Tibial nerve (tissue), 4 donors: ENCODE results near the gene ISG20. TPM values are rescaled to one million over a fixed set of nuclear protein-coding genes. Genes with fewer than 3 reads are reported as not detected.
"Not testable (repeated sequence)": the region's sequence is repeated elsewhere in the genome, so short reads cannot be mapped to it uniquely, and the experiment has no call there.

Experiments used
- DNase-seq, 2 donors: peaks; one replicate each; pipeline ENCODE4 v3.0.0-alpha.2; 2019; ENCODE audit warnings: low spot score in 2 of 2
- H3K27ac ChIP-seq, 4 donors: fragments of 200-600 bp; sonication (generic) in 3 of 4; one replicate each; pipeline ENCODE4 v1.5.1; 2017 to 2019; ENCODE audit warnings: mild to moderate bottlenecking in 1 of 4
- H3K27me3 ChIP-seq, 2 donors: fragments of 200-600 bp; sonication (generic) in 1 of 2; one replicate each; pipeline versions ENCODE4 v1.5.1 to v1.6.0; 2017 to 2019
- H3K36me3 ChIP-seq, 3 donors: fragments of 200-600 bp; sonication (generic); one replicate each; pipeline ENCODE4 v1.5.1; 2018 to 2019
- H3K4me1 ChIP-seq, 4 donors: fragments of 200-600 bp; sonication (generic) in 3 of 4; one replicate each; pipeline ENCODE4 v1.5.1; 2017 to 2019
- H3K4me3 ChIP-seq, 4 donors: fragments of 200-600 bp; sonication (generic) in 3 of 4; one replicate each; pipeline ENCODE4 v1.5.1; 2017 to 2019; ENCODE audit warnings: mild to moderate bottlenecking in 1 of 4, moderate library complexity in 1 of 4
- H3K9me3 ChIP-seq, 4 donors: fragments of 200-600 bp; sonication (generic) in 3 of 4; one replicate each; pipeline ENCODE4 v1.5.1; 2017 to 2019
- CTCF ChIP-seq, 5 experiments: fragments of 200-600 bp in 3 of 5; fragments of 450-650 bp in 2 of 5; sonication (generic) in 3 of 5; IDR thresholded peaks; one replicate each; pipeline ENCODE4 v1.5.1; 2016 to 2019; ENCODE audit warnings: antibody characterized with exemption in 5 of 5, mild to moderate bottlenecking in 3 of 5, moderate library complexity in 2 of 5
- EP300 ChIP-seq, 2 donors: sonication (generic); formaldehyde crosslinking; IDR thresholded peaks; one replicate each; pipeline ENCODE4 v1.6.1; 2017; ENCODE audit warnings: antibody characterized with exemption in 2 of 2, mild to moderate bottlenecking in 1 of 2
- POLR2A ChIP-seq, 2 donors: fragments of 450-650 bp; IDR thresholded peaks; one replicate each; pipeline ENCODE4 v1.6.1; 2017; ENCODE audit warnings: antibody characterized with exemption in 2 of 2, mild to moderate bottlenecking in 2 of 2, moderate library complexity in 2 of 2
- WGBS, 2 donors: methylation state at CpG; one replicate each; pipeline ENCODE4 v1.1.5; 2018; 5-methylcytosine and 5-hydroxymethylcytosine counted together
- total RNA-seq, 4 donors: library from RNA; depleted of rRNA; stranded (reverse); fragments of >200 nt; gene quantifications; one replicate each; pipeline ENCODE4 v1.1.0, GENCODE V29; 2016

The ISG20 gene
- total RNA-seq, 4 donors from 2014 or later, result 18.2 to 34.5 (median 23.8) TPM

GRCh38 chr15:88631464-88632028 lies 7.3 kb upstream of the ISG20 start:
- Histone ChIP-seq H3K4me1 (peaks cover 0 to 29% (median 0%) of the 10 kb centered on the region in 4 donors), H3K9me3 (no peaks in the 10 kb centered on the region), H3K27ac (peak overlapping the region in 3 of 4 donors; percentile 26 to 68 (median 57)), H3K36me3 (peaks cover 0 to 73% (median 0%) of the 10 kb centered on the region in 3 donors), H3K27me3 (no peaks in the 10 kb centered on the region), H3K4me3 (no peak overlapping the region)
- 85 to 90% methylated on average over 10 to 12 of the region's 12 CpGs for WGBS, 2 donors
- no peak for TF ChIP-seq CTCF (IDR thresholded peaks at IDR 0.05)
- DNase-seq, result no peak

GRCh38 chr15:88632797-88633196 lies 6.0 kb upstream of the ISG20 start:
- peaks cover 0 to 35% (median 4%) of the 10 kb centered on the region in 4 donors for H3K4me1 ChIP-seq
- H3K36me3 ChIP-seq, result peaks cover 0 to 62% (median 0%) of the 10 kb centered on the region in 3 donors
- WGBS, 2 donors, result 85 to 91% methylated on average over 7 of the region's 7 CpGs
- not testable (repeated sequence) for H3K4me3 ChIP-seq, DNase-seq, H3K9me3 ChIP-seq, H3K27ac ChIP-seq, H3K27me3 ChIP-seq

- WGBS, 2 donors, result 92% methylated on average over 2 of the region's 2 CpGs
- TF ChIP-seq POLR2A (IDR thresholded peaks at IDR 0.05) (no peak), CTCF (IDR thresholded peaks at IDR 0.05) (no peak), EP300 (IDR thresholded peaks at IDR 0.05) (no peak)
These were observed 4.4 kb upstream of the ISG20 start for GRCh38 chr15:88634449-88634848.

GRCh38 chr15:88635318-88635717 lies 3.5 kb upstream of the ISG20 start:
- Histone ChIP-seq H3K27me3 (no peaks in the 10 kb centered on the region), H3K36me3 (peaks cover 0 to 37% (median 0%) of the 10 kb centered on the region in 3 donors), H3K4me3 (no peak overlapping the region), H3K9me3 (no peaks in the 10 kb centered on the region), H3K4me1 (peaks cover 0 to 43% (median 23%) of the 10 kb centered on the region in 4 donors), H3K27ac (peak overlapping the region in 2 of 4 donors; percentile 97 to 99)
- 62 to 69% methylated on average over 6 of the region's 6 CpGs for WGBS, 2 donors
- TF ChIP-seq CTCF (IDR thresholded peaks at IDR 0.05), result no peak
- peak in 1 of 2 donors; percentile 37 for TF ChIP-seq EP300 (IDR thresholded peaks at IDR 0.05)
- DNase-seq, result no peak

More at GRCh38 chr15:88634449-88634848, 4.4 kb upstream of the ISG20 start:
- H3K4me3 ChIP-seq, result no peak overlapping the region
- peaks cover 0 to 42% (median 15%) of the 10 kb centered on the region in 4 donors for H3K4me1 ChIP-seq
- H3K27ac ChIP-seq, result peak overlapping the region in 1 of 4 donors; percentile 99
- H3K9me3 ChIP-seq, result no peaks in the 10 kb centered on the region
- H3K36me3 ChIP-seq, result peaks cover 0 to 45% (median 0%) of the 10 kb centered on the region in 3 donors
- no peaks in the 10 kb centered on the region for H3K27me3 ChIP-seq
- DNase-seq, result no peak

- H3K27me3 ChIP-seq, result no peaks in the 10 kb centered on the region
- H3K9me3 ChIP-seq, result no peaks in the 10 kb centered on the region
- H3K27ac ChIP-seq, result peak overlapping the region in 2 of 4 donors; percentile 97 to 99
- DNase-seq, result no peak
- peaks cover 0 to 43% (median 26%) of the 10 kb centered on the region in 4 donors for H3K4me1 ChIP-seq
- 87 to 93% methylated on average over 11 of the region's 11 CpGs for WGBS, 2 donors
- TF ChIP-seq CTCF (IDR thresholded peaks at IDR 0.05) (no peak), EP300 (IDR thresholded peaks at IDR 0.05) (no peak), POLR2A (IDR thresholded peaks at IDR 0.05) (no peak)
- H3K36me3 ChIP-seq, result peaks cover 0 to 29% (median 0%) of the 10 kb centered on the region in 3 donors
- peak overlapping the region in 1 of 4 donors; percentile 0 for H3K4me3 ChIP-seq
These were observed 2.8 kb upstream of the ISG20 start for GRCh38 chr15:88636050-88636449.
